HG03432 (cell line): ENCODE measurements around the gene ITPR2.
"Not testable (repeated sequence)": the region's sequence is repeated elsewhere in the genome, so short reads cannot be mapped to it uniquely, and the experiment has no call there.

Experiments
- ATAC-seq: cut with Tn5 transposase; IDR thresholded peaks from one replicate; pipeline ENCODE4 v1.9.1; 2021; ENCODE audit warnings: mild to moderate bottlenecking, moderate library complexity; ENCODE audit not compliant: unreplicated experiment

ITPR2 gene

GRCh38 chr12:26680727-26681455 is 152.1 kb downstream of the ITPR2 start:
- ATAC-seq, result no peak

GRCh38 chr12:26678697-26679660 is 154.0 kb downstream of the ITPR2 start:
- no peak for ATAC-seq

- not testable (repeated sequence) for ATAC-seq
Observed at GRCh38 chr12:26671487-26671886, 161.5 kb downstream of the ITPR2 start.

GRCh38 chr12:26668847-26669246 is 164.1 kb downstream of the ITPR2 start:
- ATAC-seq, result no peak

- ATAC-seq, result no peak
Observed at GRCh38 chr12:26668230-26668629, 164.8 kb downstream of the ITPR2 start.

- no peak for ATAC-seq
Observed at GRCh38 chr12:26666286-26666685, 166.7 kb downstream of the ITPR2 start.

GRCh38 chr12:26661399-26661798 is 171.6 kb downstream of the ITPR2 start:
- no peak for ATAC-seq

GRCh38 chr12:26659930-26660329 is 173.1 kb downstream of the ITPR2 start:
- no peak for ATAC-seq

- no peak for ATAC-seq
Observed at GRCh38 chr12:26658991-26659390, 174.0 kb downstream of the ITPR2 start.

GRCh38 chr12:26654623-26655022 is 178.4 kb downstream of the ITPR2 start:
- ATAC-seq, result no peak

GRCh38 chr12:26651566-26652188 is 181.3 kb downstream of the ITPR2 start:
- ATAC-seq, result no peak

- no peak for ATAC-seq
Observed at GRCh38 chr12:26651036-26651435, 182.0 kb downstream of the ITPR2 start.

- no peak for ATAC-seq
Observed at GRCh38 chr12:26648999-26649398, 184.0 kb downstream of the ITPR2 start.

GRCh38 chr12:26648584-26648983 is 184.4 kb downstream of the ITPR2 start:
- no peak for ATAC-seq

GRCh38 chr12:26648066-26648465 is 184.9 kb downstream of the ITPR2 start:
- no peak for ATAC-seq

- no peak for ATAC-seq
Observed at GRCh38 chr12:26647088-26647487, 185.9 kb downstream of the ITPR2 start.

GRCh38 chr12:26646571-26646970 is 186.4 kb downstream of the ITPR2 start:
- no peak for ATAC-seq

GRCh38 chr12:26644376-26644775 is 188.6 kb downstream of the ITPR2 start:
- ATAC-seq, result not testable (repeated sequence)

GRCh38 chr12:26643532-26644315 is 189.3 kb downstream of the ITPR2 start:
- ATAC-seq, result no peak

GRCh38 chr12:26642361-26642760 is 190.6 kb downstream of the ITPR2 start:
- no peak for ATAC-seq
